OCI-LY7 (cell line): ENCODE data around the gene SEC22C. TPM values are rescaled to one million over a fixed set of nuclear protein-coding genes. Genes with fewer than 3 reads are reported as not detected.

ENCODE experiments used
- BruUV-seq: library from RNA; stranded (reverse); fragments of 400-500 nt; replicated peaks from 2 replicates; lab custom pipeline; 2021; lab: Mats Ljungman, UMichigan
- CTCF ChIA-PET: fragments of 300-600 bp; sonication (Branson Sonifier 250); formaldehyde crosslinking; loops from one replicate; lab custom pipeline; 2022; ENCODE audit warnings: antibody characterized with exemption; ENCODE audit not compliant: unreplicated experiment; lab: Charles Lee
- POLR2A ChIA-PET: fragments of 300-600 bp; sonication (Branson Sonifier 250); formaldehyde crosslinking; loops from one replicate; lab custom pipeline; 2022; ENCODE audit warnings: antibody characterized with exemption; lab: Charles Lee
- DNase-seq: peaks from one replicate; pipeline ENCODE4 v3.0.0-alpha.2; 2015; ENCODE audit warnings: low spot score
- H2AFZ ChIP-seq: fragments of 200-600 bp; sonication (generic), shearing (Covaris generic); 2 replicates; pipeline ENCODE4 v1.6.1; 2014; ENCODE audit warnings: mild to moderate bottlenecking, antibody characterized with exemption, low read length, moderate library complexity
- H3K27ac ChIP-seq: fragments of 200-600 bp; sonication (generic); 2 replicates; pipeline ENCODE4 v1.5.1; 2014; ENCODE audit warnings: mixed run types, low read depth, mild to moderate bottlenecking, moderate library complexity, low read length, inconsistent platforms; ENCODE audit not compliant: poor library complexity, severe bottlenecking
- H3K36me3 ChIP-seq: fragments of 200-600 bp; sonication (generic); 2 replicates; pipeline ENCODE4 v1.6.1; 2014; ENCODE audit warnings: mild to moderate bottlenecking, antibody characterized with exemption, low read length, moderate library complexity, mixed read lengths; ENCODE audit not compliant: insufficient read depth
- H3K4me1 ChIP-seq: fragments of 200-600 bp; sonication (generic); 2 replicates; pipeline ENCODE4 v1.5.1; 2014; ENCODE audit warnings: mild to moderate bottlenecking, low read length; ENCODE audit not compliant: insufficient read depth, poor library complexity, severe bottlenecking
- H3K4me2 ChIP-seq: fragments of 200-600 bp; sonication (generic); 2 replicates; pipeline ENCODE4 v1.6.1; 2014; ENCODE audit warnings: mild to moderate bottlenecking, low read length
- H3K4me3 ChIP-seq: fragments of 200-600 bp; sonication (generic); 2 replicates; pipeline ENCODE4 v1.5.1; 2014; ENCODE audit warnings: mild to moderate bottlenecking, low read depth, low read length; ENCODE audit not compliant: poor library complexity, severe bottlenecking
- H3K79me2 ChIP-seq: fragments of 200-600 bp; sonication (generic); 2 replicates; pipeline ENCODE4 v1.6.1; 2016; ENCODE audit warnings: low read depth, mild to moderate bottlenecking, low read length, moderate library complexity, mixed read lengths; ENCODE audit not compliant: insufficient read depth
- H3K9me2 ChIP-seq: fragments of 200-600 bp; sonication (generic); 2 replicates; pipeline ENCODE4 v1.6.1; 2016; ENCODE audit warnings: mild to moderate bottlenecking, low read length, mixed read lengths; ENCODE audit not compliant: insufficient read depth
- H3K9me3 ChIP-seq: fragments of 200-600 bp; sonication (generic); 2 replicates; pipeline ENCODE4 v1.6.1; 2014; ENCODE audit warnings: mild to moderate bottlenecking, mixed run types, low read length, mixed read lengths
- H4K20me1 ChIP-seq: fragments of 200-600 bp; sonication (generic); 2 replicates; pipeline ENCODE4 v1.6.1; 2014; ENCODE audit warnings: mild to moderate bottlenecking, antibody characterized with exemption, low read length, moderate library complexity, mixed read lengths; ENCODE audit not compliant: insufficient read depth
- EZH2phosphoT487 ChIP-seq: fragments of 200-600 bp; sonication (generic); IDR thresholded peaks from 2 replicates; pipeline ENCODE4 v1.6.1; 2018; ENCODE audit warnings: low read depth, borderline replicate concordance, mild to moderate bottlenecking, mixed run types, antibody characterized with exemption, low read length, moderate library complexity, mixed read lengths
- intact Hi-C: fragments of 100-400 bp; cut with micrococcal nuclease; formaldehyde crosslinking; loops from one replicate; pipeline ENCODE4 v1.10.0; 2022; ENCODE audit not compliant: unreplicated experiment
- total RNA-seq, 2 experiments: library from RNA; depleted of rRNA in 1 of 2; stranded (reverse); fragments of >200 nt in 1 of 2; shearing (Covaris generic) in 1 of 2; gene quantifications; 2 replicates each; pipeline ENCODE4 v1.2.3, GENCODE V29; 2014 to 2022
- TF ChIP-seq, protein P1 (sequence below): fragments of 200-600 bp; sonication (generic); conservative IDR thresholded peaks from 2 replicates; pipeline ENCODE4 v1.5.1; 2014; ENCODE audit warnings: mild to moderate bottlenecking, antibody characterized with exemption, low read length, moderate library complexity, mixed read lengths

SEC22C gene
- total RNA-seq, 2 experiments from 2014 or later = 33.0 to 36.2 TPM

DNA sequence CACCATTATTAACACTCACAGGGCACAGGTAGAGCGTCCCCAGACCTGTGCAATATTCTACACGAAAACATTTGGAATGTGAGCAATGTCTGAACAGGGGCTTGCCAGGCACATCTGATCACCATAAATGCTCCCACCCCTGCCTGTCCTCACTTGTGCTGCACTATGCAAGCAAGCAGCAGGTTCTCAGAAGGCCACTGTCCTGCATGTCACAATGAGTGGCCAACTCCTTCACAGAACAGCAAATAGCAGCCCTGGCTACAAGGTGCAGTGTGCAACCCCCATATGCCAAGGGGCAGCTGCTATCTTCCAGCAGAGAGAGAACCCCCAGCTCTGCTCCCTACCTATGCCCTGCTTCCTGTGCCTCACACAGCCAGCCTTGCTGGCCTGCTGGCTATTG lies 32.6 kb downstream of the SEC22C start:
- Histone ChIP-seq H3K36me3 (peaks cover 26% of the 10 kb centered on the region), H4K20me1 (no peaks in the 10 kb centered on the region), H3K27ac (no peak overlapping the region), H3K79me2 (no peaks in the 10 kb centered on the region), H3K9me2 (no peaks in the 10 kb centered on the region), H2AFZ (no peak overlapping the region), H3K9me3 (no peaks in the 10 kb centered on the region), H3K4me1 (no peaks in the 10 kb centered on the region), H3K4me3 (no peak overlapping the region), H3K4me2 (no peak overlapping the region)
- no peak for DNase-seq
- TF ChIP-seq EZH2phosphoT487 = no peak
- TF ChIP-seq, protein P1, sequence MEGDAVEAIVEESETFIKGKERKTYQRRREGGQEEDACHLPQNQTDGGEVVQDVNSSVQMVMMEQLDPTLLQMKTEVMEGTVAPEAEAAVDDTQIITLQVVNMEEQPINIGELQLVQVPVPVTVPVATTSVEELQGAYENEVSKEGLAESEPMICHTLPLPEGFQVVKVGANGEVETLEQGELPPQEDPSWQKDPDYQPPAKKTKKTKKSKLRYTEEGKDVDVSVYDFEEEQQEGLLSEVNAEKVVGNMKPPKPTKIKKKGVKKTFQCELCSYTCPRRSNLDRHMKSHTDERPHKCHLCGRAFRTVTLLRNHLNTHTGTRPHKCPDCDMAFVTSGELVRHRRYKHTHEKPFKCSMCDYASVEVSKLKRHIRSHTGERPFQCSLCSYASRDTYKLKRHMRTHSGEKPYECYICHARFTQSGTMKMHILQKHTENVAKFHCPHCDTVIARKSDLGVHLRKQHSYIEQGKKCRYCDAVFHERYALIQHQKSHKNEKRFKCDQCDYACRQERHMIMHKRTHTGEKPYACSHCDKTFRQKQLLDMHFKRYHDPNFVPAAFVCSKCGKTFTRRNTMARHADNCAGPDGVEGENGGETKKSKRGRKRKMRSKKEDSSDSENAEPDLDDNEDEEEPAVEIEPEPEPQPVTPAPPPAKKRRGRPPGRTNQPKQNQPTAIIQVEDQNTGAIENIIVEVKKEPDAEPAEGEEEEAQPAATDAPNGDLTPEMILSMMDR = no peak
- intact Hi-C loops = no loop called here
- no TSS peak for BruUV-seq
- CTCF ChIA-PET = no interaction called here
- POLR2A ChIA-PET = no interaction called here

DNA sequence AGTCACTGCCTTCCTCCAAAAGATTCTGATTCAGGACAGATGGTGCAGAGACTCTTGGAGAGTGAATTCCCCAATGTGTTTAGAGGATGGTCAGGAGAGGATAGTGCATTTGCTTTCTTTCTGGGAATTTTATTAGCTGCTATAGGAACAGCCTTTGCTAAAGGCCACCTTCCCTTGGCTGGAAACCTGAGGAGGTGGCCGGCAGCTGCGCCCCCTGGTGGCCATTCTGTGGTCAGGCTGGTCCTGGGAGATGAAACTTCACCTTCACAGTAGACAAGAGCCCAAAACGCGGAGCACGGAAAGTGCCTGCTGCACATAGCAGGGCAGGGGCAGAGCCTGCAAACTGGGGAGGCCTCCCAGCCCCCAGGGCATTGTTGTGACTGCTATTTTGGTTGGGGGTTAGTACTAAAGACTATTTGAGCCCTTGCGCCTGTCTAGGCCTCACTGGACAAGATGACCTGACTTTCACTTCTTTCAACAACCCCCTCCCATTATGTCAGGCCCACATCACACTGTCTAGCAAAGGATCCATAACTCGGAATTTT lies 34.3 kb downstream of the SEC22C start:
- intact Hi-C loops = no loop called here
- Histone ChIP-seq H2AFZ (no peak overlapping the region), H3K9me3 (no peaks in the 10 kb centered on the region), H3K4me1 (no peaks in the 10 kb centered on the region), H4K20me1 (no peaks in the 10 kb centered on the region), H3K27ac (no peak overlapping the region), H3K4me2 (no peak overlapping the region), H3K4me3 (no peak overlapping the region), H3K9me2 (no peaks in the 10 kb centered on the region), H3K79me2 (no peaks in the 10 kb centered on the region), H3K36me3 (peaks cover 10% of the 10 kb centered on the region; the same call in 1 of the 2 replicates)
- no TSS peak for BruUV-seq
- POLR2A ChIA-PET = no interaction called here
- DNase-seq = peak; percentile 58
- CTCF ChIA-PET = interaction anchor here (0.6 to 0.7 kb wide), 2 partner anchors 212 to 419 kb away, joined by 3 read pairs; no protein-coding TSS in a partner anchor
- TF ChIP-seq EZH2phosphoT487 = no peak
- TF ChIP-seq, protein P1 = peak; percentile 99

DNA sequence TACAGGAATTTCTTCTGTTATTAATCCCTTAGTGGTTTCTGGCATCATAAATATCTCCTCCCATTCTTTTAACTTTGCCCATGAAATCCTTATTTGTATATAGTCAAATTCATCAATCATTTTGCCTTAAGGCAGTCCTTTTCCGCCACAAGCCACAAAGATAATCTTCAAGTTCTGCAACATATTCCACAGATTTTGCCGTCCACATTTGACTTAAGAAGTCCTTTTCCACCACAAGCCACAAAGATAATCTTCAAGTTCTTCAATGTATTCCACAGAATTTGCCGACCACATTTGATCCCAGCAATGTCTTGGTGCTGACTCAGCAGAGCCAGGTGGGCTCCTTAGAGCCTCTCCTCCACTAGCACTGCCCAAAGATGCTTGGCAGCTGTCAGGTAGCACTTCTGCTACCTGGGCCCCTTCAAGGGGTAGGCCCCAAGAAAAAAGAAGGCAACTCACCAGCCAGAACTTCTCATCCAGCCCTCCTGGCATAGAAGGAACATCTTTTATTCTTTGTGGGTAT lies 35.0 kb downstream of the SEC22C start:
- no peak for TF ChIP-seq EZH2phosphoT487
- TF ChIP-seq, protein P1 = no peak
- no peak for DNase-seq
- POLR2A ChIA-PET = no interaction called here
- no peak overlapping the region for H3K4me2 ChIP-seq
- no TSS peak for BruUV-seq
- no peaks in the 10 kb centered on the region for H3K9me2 ChIP-seq
- no peak overlapping the region for H3K4me3 ChIP-seq
- no peaks in the 10 kb centered on the region for H4K20me1 ChIP-seq
- H2AFZ ChIP-seq = no peak overlapping the region
- no peaks in the 10 kb centered on the region for H3K4me1 ChIP-seq
- H3K9me3 ChIP-seq = no peaks in the 10 kb centered on the region
- H3K36me3 ChIP-seq = peaks cover 4% of the 10 kb centered on the region; the same call in 1 of the 2 replicates
- intact Hi-C loops = no loop called here
- CTCF ChIA-PET = interaction anchor here (0.6 to 0.7 kb wide), 2 partner anchors 100 to 418 kb away, joined by 3 read pairs; no protein-coding TSS in a partner anchor
- no peak overlapping the region for H3K27ac ChIP-seq
- no peaks in the 10 kb centered on the region for H3K79me2 ChIP-seq
